ENCODE results near the gene LRRFIP2.

LRRFIP2 gene

GRCh38 chr3:37137516-37137915 is 36.9 kb downstream of the LRRFIP2 start:
- Histone ChIP-seq H3K36me3 (no peaks in the 10 kb centered on the region), H3K4me3 (ENCODE audit: low read depth, low read length) (no peak overlapping the region), H3K4me1 (no peaks in the 10 kb centered on the region), H3K9me3 (no peaks in the 10 kb centered on the region), H3K27me3 (no peaks in the 10 kb centered on the region)
- no peak for TF ChIP-seq CTCF (IDR thresholded peaks at IDR 0.05; ENCODE audit: low read depth, low read length)
- no peak for DNase-seq

GRCh38 chr3:37136067-37136466 is 38.3 kb downstream of the LRRFIP2 start:
- no peaks in the 10 kb centered on the region for H3K27me3 ChIP-seq
- H3K36me3 ChIP-seq: no peaks in the 10 kb centered on the region
- H3K4me3 ChIP-seq (ENCODE audit: low read depth, low read length): no peak overlapping the region
- no peaks in the 10 kb centered on the region for H3K9me3 ChIP-seq
- no peak for TF ChIP-seq CTCF (IDR thresholded peaks at IDR 0.05; ENCODE audit: low read depth, low read length)
- no peaks in the 10 kb centered on the region; the same call in 1 of the 2 replicates for H3K4me1 ChIP-seq
- no peak for DNase-seq

- Histone ChIP-seq H3K27me3 (no peaks in the 10 kb centered on the region), H3K9me3 (no peaks in the 10 kb centered on the region), H3K4me1 (no peaks in the 10 kb centered on the region; the same call in 1 of the 2 replicates), H3K36me3 (no peaks in the 10 kb centered on the region), H3K4me3 (ENCODE audit: low read depth, low read length) (no peak overlapping the region)
- no peak for DNase-seq
- no peak for TF ChIP-seq CTCF (IDR thresholded peaks at IDR 0.05; ENCODE audit: low read depth, low read length)
Observed at GRCh38 chr3:37135561-37135960, 38.8 kb downstream of the LRRFIP2 start.

GRCh38 chr3:37132334-37132733 is 42.0 kb downstream of the LRRFIP2 start:
- TF ChIP-seq CTCF (IDR thresholded peaks at IDR 0.05; ENCODE audit: low read depth, low read length): no peak
- H3K4me1 ChIP-seq: no peaks in the 10 kb centered on the region; the same call in 1 of the 2 replicates
- DNase-seq: no peak

GRCh38 chr3:37131860-37132144 is 42.6 kb downstream of the LRRFIP2 start:
- no peak for DNase-seq
- H3K4me1 ChIP-seq: no peaks in the 10 kb centered on the region; the same call in 1 of the 2 replicates
- TF ChIP-seq CTCF (IDR thresholded peaks at IDR 0.05; ENCODE audit: low read depth, low read length): no peak
- no peaks in the 10 kb centered on the region for H3K9me3 ChIP-seq
- H3K4me3 ChIP-seq (ENCODE audit: low read depth, low read length): no peak overlapping the region
- no peaks in the 10 kb centered on the region for H3K36me3 ChIP-seq
- no peaks in the 10 kb centered on the region for H3K27me3 ChIP-seq

More at GRCh38 chr3:37132334-37132733, 42.0 kb downstream of the LRRFIP2 start:
- Histone ChIP-seq H3K27me3 (no peaks in the 10 kb centered on the region), H3K36me3 (no peaks in the 10 kb centered on the region), H3K4me3 (ENCODE audit: low read depth, low read length) (no peak overlapping the region), H3K9me3 (no peaks in the 10 kb centered on the region)

- no peak for DNase-seq
- no peak overlapping the region for H3K4me3 ChIP-seq (ENCODE audit: low read depth, low read length)
- no peak for TF ChIP-seq CTCF (IDR thresholded peaks at IDR 0.05; ENCODE audit: low read depth, low read length)
- H3K9me3 ChIP-seq: no peaks in the 10 kb centered on the region
- H3K36me3 ChIP-seq: no peaks in the 10 kb centered on the region
- no peaks in the 10 kb centered on the region; the same call in 1 of the 2 replicates for H3K4me1 ChIP-seq
- H3K27me3 ChIP-seq: no peaks in the 10 kb centered on the region
Observed at GRCh38 chr3:37130984-37131859, 43.2 kb downstream of the LRRFIP2 start.

Measured in BE2C (cell line).